Activated CD4-positive, alpha-beta T cell treated with anti-CD3 and anti-CD28 coated beads, Interleukin-2, amount 10 ng/mL, durations not matched to agents 7 days and 5 days (primary cell): ENCODE data around the gene PSRC1. TPM values are rescaled to one million over a fixed set of nuclear protein-coding genes. Genes with fewer than 3 reads are reported as not detected.

Experiments
- CTCF ChIA-PET: fragments of 350-600 bp; sonication (Branson Sonifier 250); formaldehyde crosslinking; loops from one replicate; lab custom pipeline; 2021; ENCODE audit warnings: antibody characterized with exemption; lab: Charles Lee
- POLR2A ChIA-PET: fragments of 350-600 bp; sonication (Branson Sonifier 250); formaldehyde crosslinking; loops from one replicate; lab custom pipeline; 2021; ENCODE audit warnings: antibody characterized with exemption; lab: Charles Lee
- DNase-seq: peaks from one replicate; pipeline ENCODE4 v3.0.0-alpha.2; 2020
- H3K27ac Mint-ChIP-seq: one replicate; pipeline ENCODE4 v1.8.0; 2021; ENCODE audit warnings: mild to moderate bottlenecking, moderate library complexity, mixed read lengths
- H3K27me3 Mint-ChIP-seq: one replicate; pipeline ENCODE4 v1.8.0; 2021; ENCODE audit warnings: mixed read lengths
- H3K36me3 Mint-ChIP-seq: one replicate; pipeline ENCODE4 v1.8.0; 2021; ENCODE audit warnings: low read depth, mixed read lengths
- H3K4me1 Mint-ChIP-seq: one replicate; pipeline ENCODE4 v1.8.0; 2021; ENCODE audit warnings: mixed read lengths
- H3K4me3 Mint-ChIP-seq: one replicate; pipeline ENCODE4 v1.8.0; 2021; ENCODE audit warnings: mild to moderate bottlenecking, moderate library complexity, mixed read lengths
- H3K9me3 Mint-ChIP-seq: one replicate; pipeline ENCODE4 v1.8.0; 2021; ENCODE audit warnings: mixed read lengths
- total RNA-seq, 2 experiments: library from RNA; stranded (reverse); gene quantifications; one replicate each; pipeline ENCODE4 v1.2.3, GENCODE V29; 2021

Gene PSRC1
- total RNA-seq, 2 experiments from 2014 or later, result 32.7 to 34.5 TPM

DNA sequence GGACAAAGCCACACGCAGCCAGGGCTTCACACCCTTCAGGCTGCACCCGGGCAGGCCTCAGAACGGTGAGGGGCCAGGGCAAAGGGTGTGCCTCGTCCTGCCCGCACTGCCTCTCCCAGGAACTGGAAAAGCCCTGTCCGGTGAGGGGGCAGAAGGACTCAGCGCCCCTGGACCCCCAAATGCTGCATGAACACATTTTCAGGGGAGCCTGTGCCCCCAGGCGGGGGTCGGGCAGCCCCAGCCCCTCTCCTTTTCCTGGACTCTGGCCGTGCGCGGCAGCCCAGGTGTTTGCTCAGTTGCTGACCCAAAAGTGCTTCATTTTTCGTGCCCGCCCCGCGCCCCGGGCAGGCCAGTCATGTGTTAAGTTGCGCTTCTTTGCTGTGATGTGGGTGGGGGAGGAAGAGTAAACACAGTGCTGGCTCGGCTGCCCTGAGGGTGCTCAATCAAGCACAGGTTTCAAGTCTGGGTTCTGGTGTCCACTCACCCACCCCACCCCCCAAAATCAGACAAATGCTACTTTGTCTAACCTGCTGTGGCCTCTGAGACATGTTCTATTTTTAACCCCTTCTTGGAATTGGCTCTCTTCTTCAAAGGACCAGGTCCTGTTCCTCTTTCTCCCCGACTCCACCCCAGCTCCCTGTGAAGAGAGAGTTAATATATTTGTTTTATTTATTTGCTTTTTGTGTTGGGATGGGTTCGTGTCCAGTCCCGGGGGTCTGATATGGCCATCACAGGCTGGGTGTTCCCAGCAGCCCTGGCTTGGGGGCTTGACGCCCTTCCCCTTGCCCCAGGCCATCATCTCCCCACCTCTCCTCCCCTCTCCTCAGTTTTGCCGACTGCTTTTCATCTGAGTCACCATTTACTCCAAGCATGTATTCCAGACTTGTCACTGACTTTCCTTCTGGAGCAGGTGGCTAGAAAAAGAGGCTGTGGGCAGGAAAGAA, 8.1 kb downstream of the PSRC1 start:
- no peak for DNase-seq
- Mint-ChIP-seq H3K27ac (no peak overlapping the region), H3K36me3 (peaks cover 5% of the 10 kb centered on the region), H3K4me1 (peaks cover 20% of the 10 kb centered on the region), H3K9me3 (no peaks in the 10 kb centered on the region), H3K4me3 (no peak overlapping the region), H3K27me3 (no peaks in the 10 kb centered on the region)
- ChIA-PET POLR2A (no interaction called here), CTCF (interaction anchor here (0.6 kb wide), 1 partner anchor 14 kb away, joined by 4 read pairs; no protein-coding TSS in a partner anchor)

- Mint-ChIP-seq H3K27ac (peak overlapping the region; percentile 67), H3K4me3 (no peak overlapping the region), H3K27me3 (no peaks in the 10 kb centered on the region), H3K4me1 (peaks cover 20% of the 10 kb centered on the region), H3K36me3 (peaks cover 2% of the 10 kb centered on the region), H3K9me3 (no peaks in the 10 kb centered on the region)
- CTCF ChIA-PET, result interaction anchor here (0.7 kb wide), 1 partner anchor 260 kb away, joined by 4 read pairs; no protein-coding TSS in a partner anchor
- POLR2A ChIA-PET, result no interaction called here
- no peak for DNase-seq
Measured at GRCh38 chr1:109273570-109274288, 9.2 kb downstream of the PSRC1 start.

GRCh38 chr1:109272831-109273547, 10.0 kb downstream of the PSRC1 start:
- Mint-ChIP-seq H3K9me3 (no peaks in the 10 kb centered on the region), H3K4me3 (no peak overlapping the region), H3K36me3 (no peaks in the 10 kb centered on the region), H3K27me3 (no peaks in the 10 kb centered on the region), H3K4me1 (peaks cover 18% of the 10 kb centered on the region), H3K27ac (peak overlapping the region; percentile 19)
- ChIA-PET CTCF (interaction anchor here (0.7 kb wide), 1 partner anchor 261 kb away, joined by 4 read pairs; no protein-coding TSS in a partner anchor), POLR2A (no interaction called here)
- DNase-seq, result no peak

DNA sequence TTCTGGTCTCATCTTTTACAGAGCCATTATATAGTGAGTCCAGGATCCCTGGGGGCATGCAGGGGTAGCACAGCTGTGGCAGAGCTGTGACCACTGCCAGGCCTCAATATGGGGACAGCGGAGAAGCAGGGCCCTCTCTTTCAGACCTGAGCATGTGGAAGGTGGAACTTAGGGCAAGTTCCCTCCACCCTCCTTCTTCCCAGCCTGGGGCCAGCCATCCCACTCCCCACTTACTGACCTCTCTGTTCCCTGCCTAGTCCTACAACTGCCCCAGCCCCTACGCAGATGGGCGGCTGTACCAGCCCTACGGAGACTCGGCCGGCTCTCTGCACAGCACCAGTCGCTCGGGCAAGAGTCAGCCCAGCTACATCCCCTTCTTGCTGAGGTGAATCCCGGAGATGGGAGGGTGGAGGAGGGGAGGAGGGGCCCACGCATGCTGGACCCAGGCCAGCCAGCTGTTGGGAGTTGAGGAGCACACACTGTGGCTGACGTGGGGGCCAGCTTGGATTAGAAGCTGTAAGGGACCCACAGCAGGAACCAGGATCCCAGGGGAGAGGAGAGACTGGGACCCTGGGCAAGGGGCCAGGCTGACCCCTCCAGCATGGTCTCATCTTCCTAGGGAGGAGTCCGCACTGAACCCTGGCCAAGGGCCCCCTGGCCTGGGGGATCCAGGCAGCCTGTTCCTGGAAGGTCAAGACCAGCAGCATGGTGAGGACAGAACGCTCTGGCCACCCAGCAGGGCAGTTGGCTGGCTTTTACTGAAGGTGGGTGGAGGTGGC, 10.7 kb downstream of the PSRC1 start:
- H3K4me1 Mint-ChIP-seq, result peaks cover 16% of the 10 kb centered on the region
- H3K36me3 Mint-ChIP-seq, result no peaks in the 10 kb centered on the region
- no peaks in the 10 kb centered on the region for H3K9me3 Mint-ChIP-seq
- no peak for DNase-seq
- H3K27me3 Mint-ChIP-seq, result no peaks in the 10 kb centered on the region
- CTCF ChIA-PET, result no interaction called here
- H3K27ac Mint-ChIP-seq, result no peak overlapping the region
- no peak overlapping the region for H3K4me3 Mint-ChIP-seq
- POLR2A ChIA-PET, result no interaction called here

DNA sequence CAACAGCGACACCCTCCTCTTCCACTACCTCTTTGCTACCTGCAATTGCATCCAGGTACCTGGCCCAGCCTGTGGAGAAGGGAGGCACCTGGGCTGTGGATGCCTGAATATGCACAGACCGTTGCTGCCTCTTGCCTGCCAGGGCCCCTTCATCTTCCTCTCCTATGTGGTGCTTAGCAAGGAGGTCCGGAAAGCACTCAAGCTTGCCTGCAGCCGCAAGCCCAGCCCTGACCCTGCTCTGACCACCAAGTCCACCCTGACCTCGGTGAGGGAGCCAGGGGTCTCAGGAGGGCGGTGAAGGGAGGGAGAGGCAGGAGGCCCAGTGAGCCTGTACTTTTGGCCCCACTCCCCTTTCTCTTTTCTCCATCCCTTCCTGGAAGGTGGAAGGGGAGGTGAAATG, 11.5 kb downstream of the PSRC1 start:
- peaks cover 14% of the 10 kb centered on the region for H3K4me1 Mint-ChIP-seq
- POLR2A ChIA-PET, result no interaction called here
- no peak for DNase-seq
- no peak overlapping the region for H3K4me3 Mint-ChIP-seq
- no peaks in the 10 kb centered on the region for H3K9me3 Mint-ChIP-seq
- CTCF ChIA-PET, result no interaction called here
- no peaks in the 10 kb centered on the region for H3K27me3 Mint-ChIP-seq
- H3K36me3 Mint-ChIP-seq, result no peaks in the 10 kb centered on the region
- no peak overlapping the region for H3K27ac Mint-ChIP-seq

DNA sequence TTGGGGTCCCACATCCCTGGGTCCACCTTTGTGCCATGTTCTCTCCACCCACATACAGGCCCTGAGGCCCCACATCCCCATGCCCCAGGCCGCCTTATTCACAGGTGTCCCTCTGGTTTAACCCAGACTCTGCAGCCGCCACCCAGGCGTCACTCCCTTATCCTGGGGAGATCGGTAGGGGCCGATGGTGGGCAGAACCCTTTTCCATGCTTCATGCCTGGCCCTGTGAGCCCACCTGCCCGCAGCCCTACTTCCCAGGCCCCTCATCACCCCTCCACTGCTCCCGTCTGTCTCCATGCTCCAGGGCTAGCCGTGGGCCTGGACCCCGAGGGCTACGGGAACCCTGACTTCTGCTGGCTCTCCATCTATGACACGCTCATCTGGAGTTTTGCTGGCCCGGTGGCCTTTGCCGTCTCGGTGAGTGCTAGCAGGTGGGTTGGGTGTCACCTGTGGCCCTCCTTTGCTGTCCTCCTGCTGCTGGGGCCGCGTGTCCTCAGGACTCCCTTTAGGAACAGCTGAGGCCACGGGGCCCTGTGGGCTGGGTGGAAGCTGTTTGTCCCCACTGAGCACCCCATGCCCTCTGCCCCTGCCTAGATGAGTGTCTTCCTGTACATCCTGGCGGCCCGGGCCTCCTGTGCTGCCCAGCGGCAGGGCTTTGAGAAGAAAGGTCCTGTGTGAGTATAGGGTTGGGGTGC, 12.2 kb downstream of the PSRC1 start:
- Mint-ChIP-seq H3K4me1 (peaks cover 14% of the 10 kb centered on the region), H3K36me3 (no peaks in the 10 kb centered on the region), H3K9me3 (no peaks in the 10 kb centered on the region), H3K27me3 (no peaks in the 10 kb centered on the region), H3K4me3 (no peak overlapping the region), H3K27ac (no peak overlapping the region)
- POLR2A ChIA-PET, result no interaction called here
- DNase-seq, result no peak
- CTCF ChIA-PET, result no interaction called here

GRCh38 chr1:109269981-109270622, 12.8 kb downstream of the PSRC1 start:
- CTCF ChIA-PET, result interaction anchor here (1.4 kb wide), 1 partner anchor 12 kb away, joined by 4 read pairs; the partner anchor contains the start of gene PSRC1

GRCh38 chr1:109269212-109269980, 13.5 kb downstream of the PSRC1 start:
- Mint-ChIP-seq H3K36me3 (no peaks in the 10 kb centered on the region), H3K4me3 (no peak overlapping the region), H3K27ac (no peak overlapping the region), H3K9me3 (no peaks in the 10 kb centered on the region), H3K4me1 (peaks cover 7% of the 10 kb centered on the region), H3K27me3 (no peaks in the 10 kb centered on the region)
- CTCF ChIA-PET, result interaction anchor here (1.4 kb wide), 2 partner anchors 13 to 129 kb away, joined by 4 read pairs; partner anchors contain the start of gene PSRC1
- DNase-seq, result no peak
- POLR2A ChIA-PET, result no interaction called here

More at GRCh38 chr1:109269981-109270622, 12.8 kb downstream of the PSRC1 start:
- no peak for DNase-seq
- Mint-ChIP-seq H3K36me3 (no peaks in the 10 kb centered on the region), H3K4me3 (no peak overlapping the region), H3K9me3 (no peaks in the 10 kb centered on the region), H3K27ac (no peak overlapping the region), H3K4me1 (peaks cover 11% of the 10 kb centered on the region), H3K27me3 (no peaks in the 10 kb centered on the region)
- POLR2A ChIA-PET, result no interaction called here

GRCh38 chr1:109268431-109269211, 14.3 kb downstream of the PSRC1 start:
- Mint-ChIP-seq H3K9me3 (no peaks in the 10 kb centered on the region), H3K27ac (no peak overlapping the region), H3K27me3 (no peaks in the 10 kb centered on the region), H3K4me1 (peaks cover under 1% of the 10 kb centered on the region), H3K36me3 (no peaks in the 10 kb centered on the region), H3K4me3 (no peak overlapping the region)
- ChIA-PET POLR2A (no interaction called here), CTCF (interaction anchor here (1.0 to 1.4 kb wide), 3 partner anchors 14 to 264 kb away, joined by 4 to 5 read pairs (median 4); partner anchors contain the start of gene PSRC1)
- no peak for DNase-seq

DNA sequence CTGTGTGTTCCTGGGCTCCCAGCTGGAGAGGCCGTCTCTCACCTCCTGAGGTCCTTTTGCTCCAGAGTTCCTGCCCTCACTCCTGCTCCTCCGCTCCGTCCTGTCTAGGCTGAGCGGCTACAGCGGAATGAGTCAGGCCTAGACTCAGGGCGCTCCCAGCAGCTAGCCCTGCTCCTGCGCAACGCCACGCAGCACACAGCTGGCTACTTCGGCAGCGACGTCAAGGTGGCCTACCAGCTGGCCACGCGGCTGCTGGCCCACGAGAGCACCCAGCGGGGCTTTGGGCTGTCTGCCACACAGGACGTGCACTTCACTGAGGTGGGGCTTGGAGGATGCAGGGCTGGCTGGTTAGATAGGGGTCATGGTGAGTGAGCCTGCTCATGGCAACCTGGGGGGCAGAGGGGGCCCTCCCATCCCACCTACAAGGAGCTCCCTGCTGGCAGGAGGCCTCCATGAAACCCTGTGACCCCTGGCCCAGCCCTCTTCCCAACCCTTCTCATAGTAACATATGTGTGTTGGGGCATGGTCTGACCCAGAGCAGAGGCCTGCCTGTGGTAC, 15.1 kb downstream of the PSRC1 start:
- no peaks in the 10 kb centered on the region for H3K36me3 Mint-ChIP-seq
- ChIA-PET POLR2A (no interaction called here), CTCF (interaction anchor here (0.9 to 1.0 kb wide), 2 partner anchors 10 to 265 kb away, joined by 5 read pairs; no protein-coding TSS in a partner anchor)
- H3K4me1 Mint-ChIP-seq, result peaks cover 3% of the 10 kb centered on the region
- no peak for DNase-seq
- H3K27me3 Mint-ChIP-seq, result no peaks in the 10 kb centered on the region
- no peaks in the 10 kb centered on the region for H3K9me3 Mint-ChIP-seq
- H3K27ac Mint-ChIP-seq, result no peak overlapping the region
- no peak overlapping the region for H3K4me3 Mint-ChIP-seq
